H1 (cell line): Measurements from ENCODE around the gene ZNF595. TPM values are rescaled to one million over a fixed set of nuclear protein-coding genes. Genes with fewer than 3 reads are reported as not detected.
A peak's percentile ranks its signal among the peaks of the same experiment; 100 is the strongest.

ENCODE experiments used
- BCL11A ChIP-seq, 2 experiments: IDR thresholded peaks; one replicate each; pipeline ENCODE4 v1.6.1; 2011; ENCODE audit warnings: low read depth in 2 of 2, low read length in 2 of 2, mild to moderate bottlenecking in 2 of 2
- CTBP2 ChIP-seq: IDR thresholded peaks from 2 replicates; pipeline ENCODE4 v1.7.0; 2011; ENCODE audit warnings: borderline replicate concordance, mild to moderate bottlenecking, moderate library complexity, mixed read lengths, low read length; ENCODE audit not compliant: insufficient read depth, insufficient read length
- JUN ChIP-seq: IDR thresholded peaks from 2 replicates; pipeline ENCODE4 v1.6.1; 2011; ENCODE audit warnings: low read depth, mild to moderate bottlenecking, improper control_type of control experiment, low read length
- KDM1A ChIP-seq: fragments of 200-600, 300-600 bp; sonication (generic); IDR thresholded peaks from 2 replicates; pipeline ENCODE4 v1.7.1; 2016; ENCODE audit warnings: mild to moderate bottlenecking, low read length, borderline replicate concordance
- MAFK ChIP-seq: IDR thresholded peaks from 2 replicates; pipeline ENCODE4 v1.6.1; 2012; ENCODE audit warnings: low read depth, mild to moderate bottlenecking, improper control_type of control experiment, low read length
- SP1 ChIP-seq: IDR thresholded peaks from 2 replicates; pipeline ENCODE4 v1.6.1; 2011; ENCODE audit warnings: low read depth, low read length
- TBP ChIP-seq: IDR thresholded peaks from 2 replicates; pipeline ENCODE4 v1.6.1; 2011; ENCODE audit warnings: low read depth, low read length, improper control_type of control experiment
- TEAD4 ChIP-seq: IDR thresholded peaks from 2 replicates; pipeline ENCODE4 v1.6.1; 2012; ENCODE audit warnings: low read depth, low read length, inconsistent platforms, mixed read lengths
- YY1 ChIP-seq: IDR thresholded peaks from 2 replicates; pipeline ENCODE4 v1.6.1; 2011; ENCODE audit warnings: low read depth, mild to moderate bottlenecking, low read length
- ZNF274 ChIP-seq: IDR thresholded peaks from 2 replicates; pipeline ENCODE4 v1.7.0; 2012; ENCODE audit warnings: low read length, borderline replicate concordance; ENCODE audit errors: extremely low read depth
- polyA plus RNA-seq, 7 experiments: library from polyadenylated mRNA; depleted of rRNA in 3 of 7; stranded (reverse) in 5 of 7; unstranded in 2 of 7; fragments of >200 nt in 5 of 7; fragments of 200-250 nt in 2 of 7; gene quantifications; 1 replicate in 5 of 7; 2 replicates in 1 of 7; 4 replicates in 1 of 7; pipeline versions ENCODE4 v1.2.1 to v1.2.3, GENCODE V29; 2011 to 2013; ENCODE audit warnings: missing spikeins in 2 of 7, mixed read lengths in 2 of 7
- total RNA-seq: library from RNA; stranded (reverse); fragmentation: NEBNext Ultra II Directional; extraction: Animal tissue kit (Norgen Biotek cat#: 25700); gene quantifications from 2 replicates; pipeline ENCODE4 v1.2.1, GENCODE V29; 2021
- TF ChIP-seq, protein P1 (sequence below): fragments of 300-600 bp; sonication (generic); IDR thresholded peaks from 2 replicates; pipeline ENCODE4 v1.7.1; 2012; ENCODE audit warnings: low read length, moderate library complexity, mild to moderate bottlenecking, inconsistent platforms; ENCODE audit not compliant: insufficient replicate concordance

Gene ZNF595
- total and polyA plus RNA-seq, 2 of the 8 experiments (the other 6 are each of a cell fraction or from before 2014, with no cell fraction given) = 3.3 to 22.5 TPM

DNA sequence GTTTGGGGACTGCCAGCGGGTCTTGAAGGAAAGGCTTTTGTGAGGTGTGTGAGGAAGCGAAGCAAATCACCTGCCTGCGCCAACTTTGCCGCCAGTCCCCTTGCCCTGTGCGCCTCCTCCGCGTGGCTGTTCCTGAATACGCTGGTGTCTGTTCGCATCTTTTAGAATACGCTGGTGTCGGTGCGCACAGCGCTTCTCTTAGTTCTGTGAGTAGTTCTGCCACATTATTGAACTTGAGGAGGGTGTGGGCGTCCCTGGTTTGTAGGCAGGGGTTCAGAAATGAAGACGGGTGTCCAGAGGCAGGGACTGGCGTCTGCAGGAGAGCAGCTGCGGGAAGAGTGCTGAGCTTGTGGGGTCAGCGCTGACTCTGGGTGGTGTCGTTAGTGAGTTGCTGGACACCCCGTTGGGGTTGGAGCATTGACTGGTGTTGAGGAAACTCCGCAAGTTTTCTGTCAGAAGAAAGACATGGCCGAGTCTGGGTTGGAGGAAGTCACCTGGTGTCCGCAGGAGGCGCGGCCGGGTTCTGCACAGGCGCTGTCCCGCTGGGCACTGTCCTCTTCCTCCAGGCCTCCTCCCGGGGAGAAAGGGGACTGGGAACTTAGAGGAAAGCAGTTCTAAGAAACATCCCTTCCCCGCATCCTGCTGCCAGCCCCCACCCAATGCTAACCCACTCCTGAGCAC lies 72.1 kb downstream of the ZNF595 start (continued):
- TF ChIP-seq, protein P1, sequence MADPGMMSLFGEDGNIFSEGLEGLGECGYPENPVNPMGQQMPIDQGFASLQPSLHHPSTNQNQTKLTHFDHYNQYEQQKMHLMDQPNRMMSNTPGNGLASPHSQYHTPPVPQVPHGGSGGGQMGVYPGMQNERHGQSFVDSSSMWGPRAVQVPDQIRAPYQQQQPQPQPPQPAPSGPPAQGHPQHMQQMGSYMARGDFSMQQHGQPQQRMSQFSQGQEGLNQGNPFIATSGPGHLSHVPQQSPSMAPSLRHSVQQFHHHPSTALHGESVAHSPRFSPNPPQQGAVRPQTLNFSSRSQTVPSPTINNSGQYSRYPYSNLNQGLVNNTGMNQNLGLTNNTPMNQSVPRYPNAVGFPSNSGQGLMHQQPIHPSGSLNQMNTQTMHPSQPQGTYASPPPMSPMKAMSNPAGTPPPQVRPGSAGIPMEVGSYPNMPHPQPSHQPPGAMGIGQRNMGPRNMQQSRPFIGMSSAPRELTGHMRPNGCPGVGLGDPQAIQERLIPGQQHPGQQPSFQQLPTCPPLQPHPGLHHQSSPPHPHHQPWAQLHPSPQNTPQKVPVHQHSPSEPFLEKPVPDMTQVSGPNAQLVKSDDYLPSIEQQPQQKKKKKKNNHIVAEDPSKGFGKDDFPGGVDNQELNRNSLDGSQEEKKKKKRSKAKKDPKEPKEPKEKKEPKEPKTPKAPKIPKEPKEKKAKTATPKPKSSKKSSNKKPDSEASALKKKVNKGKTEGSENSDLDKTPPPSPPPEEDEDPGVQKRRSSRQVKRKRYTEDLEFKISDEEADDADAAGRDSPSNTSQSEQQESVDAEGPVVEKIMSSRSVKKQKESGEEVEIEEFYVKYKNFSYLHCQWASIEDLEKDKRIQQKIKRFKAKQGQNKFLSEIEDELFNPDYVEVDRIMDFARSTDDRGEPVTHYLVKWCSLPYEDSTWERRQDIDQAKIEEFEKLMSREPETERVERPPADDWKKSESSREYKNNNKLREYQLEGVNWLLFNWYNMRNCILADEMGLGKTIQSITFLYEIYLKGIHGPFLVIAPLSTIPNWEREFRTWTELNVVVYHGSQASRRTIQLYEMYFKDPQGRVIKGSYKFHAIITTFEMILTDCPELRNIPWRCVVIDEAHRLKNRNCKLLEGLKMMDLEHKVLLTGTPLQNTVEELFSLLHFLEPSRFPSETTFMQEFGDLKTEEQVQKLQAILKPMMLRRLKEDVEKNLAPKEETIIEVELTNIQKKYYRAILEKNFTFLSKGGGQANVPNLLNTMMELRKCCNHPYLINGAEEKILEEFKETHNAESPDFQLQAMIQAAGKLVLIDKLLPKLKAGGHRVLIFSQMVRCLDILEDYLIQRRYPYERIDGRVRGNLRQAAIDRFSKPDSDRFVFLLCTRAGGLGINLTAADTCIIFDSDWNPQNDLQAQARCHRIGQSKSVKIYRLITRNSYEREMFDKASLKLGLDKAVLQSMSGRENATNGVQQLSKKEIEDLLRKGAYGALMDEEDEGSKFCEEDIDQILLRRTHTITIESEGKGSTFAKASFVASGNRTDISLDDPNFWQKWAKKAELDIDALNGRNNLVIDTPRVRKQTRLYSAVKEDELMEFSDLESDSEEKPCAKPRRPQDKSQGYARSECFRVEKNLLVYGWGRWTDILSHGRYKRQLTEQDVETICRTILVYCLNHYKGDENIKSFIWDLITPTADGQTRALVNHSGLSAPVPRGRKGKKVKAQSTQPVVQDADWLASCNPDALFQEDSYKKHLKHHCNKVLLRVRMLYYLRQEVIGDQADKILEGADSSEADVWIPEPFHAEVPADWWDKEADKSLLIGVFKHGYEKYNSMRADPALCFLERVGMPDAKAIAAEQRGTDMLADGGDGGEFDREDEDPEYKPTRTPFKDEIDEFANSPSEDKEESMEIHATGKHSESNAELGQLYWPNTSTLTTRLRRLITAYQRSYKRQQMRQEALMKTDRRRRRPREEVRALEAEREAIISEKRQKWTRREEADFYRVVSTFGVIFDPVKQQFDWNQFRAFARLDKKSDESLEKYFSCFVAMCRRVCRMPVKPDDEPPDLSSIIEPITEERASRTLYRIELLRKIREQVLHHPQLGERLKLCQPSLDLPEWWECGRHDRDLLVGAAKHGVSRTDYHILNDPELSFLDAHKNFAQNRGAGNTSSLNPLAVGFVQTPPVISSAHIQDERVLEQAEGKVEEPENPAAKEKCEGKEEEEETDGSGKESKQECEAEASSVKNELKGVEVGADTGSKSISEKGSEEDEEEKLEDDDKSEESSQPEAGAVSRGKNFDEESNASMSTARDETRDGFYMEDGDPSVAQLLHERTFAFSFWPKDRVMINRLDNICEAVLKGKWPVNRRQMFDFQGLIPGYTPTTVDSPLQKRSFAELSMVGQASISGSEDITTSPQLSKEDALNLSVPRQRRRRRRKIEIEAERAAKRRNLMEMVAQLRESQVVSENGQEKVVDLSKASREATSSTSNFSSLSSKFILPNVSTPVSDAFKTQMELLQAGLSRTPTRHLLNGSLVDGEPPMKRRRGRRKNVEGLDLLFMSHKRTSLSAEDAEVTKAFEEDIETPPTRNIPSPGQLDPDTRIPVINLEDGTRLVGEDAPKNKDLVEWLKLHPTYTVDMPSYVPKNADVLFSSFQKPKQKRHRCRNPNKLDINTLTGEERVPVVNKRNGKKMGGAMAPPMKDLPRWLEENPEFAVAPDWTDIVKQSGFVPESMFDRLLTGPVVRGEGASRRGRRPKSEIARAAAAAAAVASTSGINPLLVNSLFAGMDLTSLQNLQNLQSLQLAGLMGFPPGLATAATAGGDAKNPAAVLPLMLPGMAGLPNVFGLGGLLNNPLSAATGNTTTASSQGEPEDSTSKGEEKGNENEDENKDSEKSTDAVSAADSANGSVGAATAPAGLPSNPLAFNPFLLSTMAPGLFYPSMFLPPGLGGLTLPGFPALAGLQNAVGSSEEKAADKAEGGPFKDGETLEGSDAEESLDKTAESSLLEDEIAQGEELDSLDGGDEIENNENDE = no peak
- TF ChIP-seq JUN (no peak), MAFK (no peak), YY1 (peak; percentile 53; the same call in 1 of the 2 replicates), ZNF274 (no peak), BCL11A (IDR thresholded peaks at IDR 0.05; ENCODE audit: low read depth in 2 of 2, low read length in 2 of 2) (no peak), TBP (no peak), CTBP2 (no peak), SP1 (no peak), KDM1A (no peak), TEAD4 (no peak)
